ENCODE measurements around the gene AMZ2.

AMZ2 gene

DNA sequence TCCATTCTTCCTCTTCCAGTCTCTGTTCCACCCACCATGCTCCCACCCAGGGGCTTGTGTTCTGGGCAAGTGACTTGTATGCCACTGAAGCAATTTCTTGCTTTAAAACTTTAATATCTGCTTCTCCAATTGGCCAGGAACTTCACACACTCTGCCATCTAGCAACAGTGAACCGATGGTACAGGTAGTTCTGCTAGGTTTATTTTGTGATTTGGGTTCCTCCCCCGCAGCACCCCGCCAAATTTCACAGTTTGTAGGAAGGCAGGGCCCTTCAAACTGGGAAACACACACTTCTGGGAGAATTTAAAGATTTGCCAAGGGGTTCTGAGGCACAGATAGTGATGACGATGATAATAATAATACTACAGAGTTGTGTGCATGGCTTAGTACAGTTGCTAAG, 46.8 kb downstream of the AMZ2 start:
- Histone ChIP-seq H3K18ac (ENCODE audit: low read length) (no peak overlapping the region), H3K9ac (ENCODE audit: low read length) (no peak overlapping the region), H3K23ac (ENCODE audit: low read length) (no peak overlapping the region), H3K79me2 (ENCODE audit: control insufficient read depth, insufficient read depth, low read length) (no peaks in the 10 kb centered on the region), H3K4me2 (ENCODE audit: low read length) (no peak overlapping the region), H2AK5ac (ENCODE audit: low read length) (no peak overlapping the region), H3K4ac (ENCODE audit: low read depth, low read length) (no peak overlapping the region), H3K27me3 (ENCODE audit: insufficient read depth, low read length, poor library complexity) (peaks cover 9% of the 10 kb centered on the region), H2BK15ac (replicated peaks; ENCODE audit: low read depth) (no peak overlapping the region), H3K56ac (ENCODE audit: low read length) (no peak overlapping the region), H4K5ac (ENCODE audit: low read length) (no peak overlapping the region), H3K36me3 (ENCODE audit: control insufficient read depth, insufficient read depth, low read length) (no peaks in the 10 kb centered on the region), H3K79me1 (ENCODE audit: low read length) (no peaks in the 10 kb centered on the region), H3K4me1 (ENCODE audit: control insufficient read depth, low read depth, low read length) (no peaks in the 10 kb centered on the region), H3K4me3 (ENCODE audit: low read length) (no peak overlapping the region), H2BK120ac (ENCODE audit: low read depth, low read length) (no peak overlapping the region), H2BK5ac (ENCODE audit: low read length) (no peak overlapping the region), H3K27ac (ENCODE audit: low read depth, low read length) (no peak overlapping the region), H4K8ac (ENCODE audit: low read depth, low read length) (no peak overlapping the region)
- no peak for DNase-seq
- WGBS (ENCODE audit: extremely low coverage, insufficient coverage, low lambda C conversion rate), result no CpG with 5 or more reads among the region's 4 CpGs

DNA sequence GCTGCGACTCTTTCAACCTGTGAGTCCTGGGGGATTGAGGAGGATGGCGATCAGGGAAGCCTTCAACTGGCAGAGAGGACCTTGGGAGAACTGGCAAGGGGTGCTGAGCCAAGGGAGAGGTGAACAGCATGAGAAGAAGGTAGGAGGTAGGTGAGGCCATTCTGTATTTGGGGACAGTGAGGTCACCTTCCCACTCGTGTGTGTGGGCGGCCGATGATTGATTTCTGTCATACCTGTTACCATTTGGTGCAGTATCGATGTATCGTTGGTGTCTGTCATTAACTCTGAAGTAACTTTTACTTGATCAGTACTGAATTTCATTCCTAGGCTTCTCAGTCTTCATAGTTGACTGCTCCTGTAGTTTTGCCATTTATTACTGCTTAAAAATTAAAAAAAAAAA, 47.2 kb downstream of the AMZ2 start:
- Histone ChIP-seq H3K27me3 (ENCODE audit: insufficient read depth, low read length, poor library complexity) (peaks cover 4% of the 10 kb centered on the region), H3K56ac (ENCODE audit: low read length) (no peak overlapping the region), H2BK15ac (replicated peaks; ENCODE audit: low read depth) (no peak overlapping the region), H3K27ac (ENCODE audit: low read depth, low read length) (no peak overlapping the region), H2BK120ac (ENCODE audit: low read depth, low read length) (no peak overlapping the region), H3K36me3 (ENCODE audit: control insufficient read depth, insufficient read depth, low read length) (no peaks in the 10 kb centered on the region), H3K79me2 (ENCODE audit: control insufficient read depth, insufficient read depth, low read length) (no peaks in the 10 kb centered on the region), H3K79me1 (ENCODE audit: low read length) (no peaks in the 10 kb centered on the region), H3K4me2 (ENCODE audit: low read length) (no peak overlapping the region), H3K4me3 (ENCODE audit: low read length) (no peak overlapping the region), H4K8ac (ENCODE audit: low read depth, low read length) (no peak overlapping the region), H3K23ac (ENCODE audit: low read length) (no peak overlapping the region), H3K9ac (ENCODE audit: low read length) (no peak overlapping the region), H3K18ac (ENCODE audit: low read length) (no peak overlapping the region), H3K4me1 (ENCODE audit: control insufficient read depth, low read depth, low read length) (no peaks in the 10 kb centered on the region), H2AK5ac (ENCODE audit: low read length) (no peak overlapping the region), H4K5ac (ENCODE audit: low read length) (no peak overlapping the region), H3K4ac (ENCODE audit: low read depth, low read length) (no peak overlapping the region), H2BK5ac (ENCODE audit: low read length) (no peak overlapping the region)
- no peak for DNase-seq
- no CpG with 5 or more reads among the region's 7 CpGs for WGBS (ENCODE audit: extremely low coverage, insufficient coverage, low lambda C conversion rate)

DNA sequence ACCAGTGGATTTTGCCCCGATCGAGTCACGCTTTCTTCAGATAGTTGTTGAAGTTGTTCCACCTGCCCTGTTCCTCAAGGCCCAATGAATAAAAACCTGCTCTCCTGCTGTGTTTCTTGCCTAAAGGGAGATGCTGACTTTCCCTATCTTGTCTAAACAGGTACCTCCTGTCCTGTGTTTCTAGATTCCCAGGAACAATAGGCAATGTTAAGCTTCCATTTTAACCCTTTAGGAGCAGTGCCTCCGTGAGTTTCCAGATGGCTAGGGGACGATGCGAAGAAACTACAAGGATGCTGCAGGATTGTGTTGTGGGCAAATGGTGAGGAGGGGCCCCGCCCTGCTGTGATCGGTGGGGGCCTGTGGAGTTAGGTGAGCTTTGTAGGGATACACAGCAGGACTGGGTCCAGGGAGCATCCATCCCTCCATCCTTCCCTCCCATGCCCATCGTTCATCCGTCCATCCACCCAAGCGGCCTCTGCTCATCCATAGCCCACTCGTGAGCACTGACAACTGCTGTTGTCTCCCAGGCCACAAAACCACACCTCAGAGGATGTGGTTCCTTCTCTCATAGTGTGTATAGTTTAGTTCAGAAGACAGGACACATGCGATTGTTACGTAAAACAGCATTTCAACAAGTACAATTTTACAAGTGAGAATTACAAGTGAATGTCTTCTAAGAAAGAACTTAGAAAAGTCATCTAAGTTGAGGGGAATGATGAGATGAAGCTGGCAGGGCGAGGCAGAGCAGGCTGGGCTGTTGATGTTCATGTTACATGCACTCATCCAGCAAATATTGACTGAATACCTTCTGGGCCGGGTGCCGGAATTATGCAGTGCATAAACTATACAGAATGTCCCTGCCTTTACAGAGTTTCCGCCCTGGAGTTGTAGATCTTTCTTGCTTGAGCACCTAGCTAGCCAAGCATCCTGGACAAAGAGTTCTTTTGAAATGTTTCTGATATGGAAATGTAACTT, 48.7 kb downstream of the AMZ2 start:
- Histone ChIP-seq H4K8ac (ENCODE audit: low read depth, low read length) (no peak overlapping the region), H4K5ac (ENCODE audit: low read length) (no peak overlapping the region), H3K18ac (ENCODE audit: low read length) (no peak overlapping the region), H3K4me2 (ENCODE audit: low read length) (no peak overlapping the region), H3K36me3 (ENCODE audit: control insufficient read depth, insufficient read depth, low read length) (no peaks in the 10 kb centered on the region), H2AK5ac (ENCODE audit: low read length) (no peak overlapping the region), H3K4me3 (ENCODE audit: low read length) (no peak overlapping the region), H2BK5ac (ENCODE audit: low read length) (no peak overlapping the region), H2BK15ac (replicated peaks; ENCODE audit: low read depth) (no peak overlapping the region), H3K27ac (ENCODE audit: low read depth, low read length) (no peak overlapping the region), H3K56ac (ENCODE audit: low read length) (no peak overlapping the region), H3K79me2 (ENCODE audit: control insufficient read depth, insufficient read depth, low read length) (no peaks in the 10 kb centered on the region), H3K4ac (ENCODE audit: low read depth, low read length) (no peak overlapping the region), H3K79me1 (ENCODE audit: low read length) (no peaks in the 10 kb centered on the region), H3K4me1 (ENCODE audit: control insufficient read depth, low read depth, low read length) (no peaks in the 10 kb centered on the region), H2BK120ac (ENCODE audit: low read depth, low read length) (no peak overlapping the region), H3K27me3 (ENCODE audit: insufficient read depth, low read length, poor library complexity) (peaks cover 3% of the 10 kb centered on the region), H3K23ac (ENCODE audit: low read length) (no peak overlapping the region), H3K9ac (ENCODE audit: low read length) (no peak overlapping the region)
- peak; percentile 77 for DNase-seq
- no CpG with 5 or more reads among the region's 18 CpGs for whole genome bisulfite sequencing (ENCODE audit: extremely low coverage, insufficient coverage, low lambda C conversion rate)

DNA sequence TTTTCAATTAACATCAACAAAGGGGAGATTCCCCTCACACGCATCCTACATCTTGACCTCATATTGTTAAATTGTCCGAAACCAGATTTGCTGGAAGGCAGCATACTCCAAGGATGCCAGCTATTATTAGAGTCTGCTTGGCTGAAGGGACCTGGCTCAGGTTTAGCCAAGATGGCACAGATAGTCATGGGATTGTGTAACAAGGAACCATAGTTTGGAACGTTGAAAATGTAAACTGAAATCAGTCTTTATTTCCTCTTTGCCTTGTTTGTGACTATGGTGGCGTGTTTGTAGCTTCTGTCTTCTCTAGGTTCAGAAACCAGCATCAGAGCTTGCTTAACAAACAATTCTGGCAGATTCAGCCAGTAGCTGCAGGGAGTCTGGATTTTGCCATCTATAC, 49.4 kb downstream of the AMZ2 start:
- WGBS (ENCODE audit: extremely low coverage, insufficient coverage, low lambda C conversion rate), result no CpG with 5 or more reads among the region's 4 CpGs
- no peak for DNase-seq
- no peaks in the 10 kb centered on the region for H3K79me2 ChIP-seq (ENCODE audit: control insufficient read depth, insufficient read depth, low read length)

DNA sequence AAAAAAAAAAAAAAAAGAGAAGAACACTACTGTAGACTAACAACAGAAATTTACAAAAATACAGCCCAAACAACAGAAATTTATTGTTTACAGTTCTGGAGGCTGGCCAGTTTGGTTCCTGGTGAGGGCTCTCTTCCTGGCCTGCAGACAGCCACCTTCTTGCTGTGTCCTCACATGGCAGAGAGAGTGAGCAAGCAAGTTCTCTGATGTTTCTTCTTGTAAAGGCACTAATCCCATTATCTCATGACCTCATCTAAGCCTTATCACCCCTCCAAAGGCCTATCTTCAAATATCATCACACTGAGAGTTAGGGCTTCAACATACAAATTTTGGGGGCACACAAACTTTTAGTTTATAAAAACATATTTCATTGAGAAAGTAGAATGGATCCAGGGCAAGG, 50.8 kb downstream of the AMZ2 start:
- no peak overlapping the region for H4K8ac ChIP-seq (ENCODE audit: low read depth, low read length)
- no peak overlapping the region for H4K5ac ChIP-seq (ENCODE audit: low read length)
- H2AK5ac ChIP-seq (ENCODE audit: low read length), result no peak overlapping the region
- H2BK5ac ChIP-seq (ENCODE audit: low read length), result no peak overlapping the region
- H3K27ac ChIP-seq (ENCODE audit: low read depth, low read length), result no peak overlapping the region
- H2BK15ac ChIP-seq (replicated peaks; ENCODE audit: low read depth), result no peak overlapping the region
- H3K56ac ChIP-seq (ENCODE audit: low read length), result no peak overlapping the region
- no peak overlapping the region for H3K23ac ChIP-seq (ENCODE audit: low read length)
- no peak overlapping the region for H3K4me2 ChIP-seq (ENCODE audit: low read length)
- H3K27me3 ChIP-seq (ENCODE audit: insufficient read depth, low read length, poor library complexity), result no peaks in the 10 kb centered on the region
- no peak overlapping the region for H3K4me3 ChIP-seq (ENCODE audit: low read length)
- no peak overlapping the region for H3K4ac ChIP-seq (ENCODE audit: low read depth, low read length)
- no peaks in the 10 kb centered on the region for H3K79me2 ChIP-seq (ENCODE audit: control insufficient read depth, insufficient read depth, low read length)
- H3K4me1 ChIP-seq (ENCODE audit: control insufficient read depth, low read depth, low read length), result no peaks in the 10 kb centered on the region
- H3K18ac ChIP-seq (ENCODE audit: low read length), result no peak overlapping the region
- no peaks in the 10 kb centered on the region for H3K79me1 ChIP-seq (ENCODE audit: low read length)
- H3K9ac ChIP-seq (ENCODE audit: low read length), result no peak overlapping the region
- no peak overlapping the region for H2BK120ac ChIP-seq (ENCODE audit: low read depth, low read length)
- H3K36me3 ChIP-seq (ENCODE audit: control insufficient read depth, insufficient read depth, low read length), result no peaks in the 10 kb centered on the region
- DNase-seq, result peak; percentile 54

More for the DNA sequence above, 49.4 kb downstream of the AMZ2 start:
- no peak overlapping the region for H3K27ac ChIP-seq (ENCODE audit: low read depth, low read length)
- no peak overlapping the region for H2AK5ac ChIP-seq (ENCODE audit: low read length)
- no peak overlapping the region for H3K4ac ChIP-seq (ENCODE audit: low read depth, low read length)
- no peaks in the 10 kb centered on the region for H3K79me1 ChIP-seq (ENCODE audit: low read length)
- no peak overlapping the region for H2BK5ac ChIP-seq (ENCODE audit: low read length)
- no peaks in the 10 kb centered on the region for H3K36me3 ChIP-seq (ENCODE audit: control insufficient read depth, insufficient read depth, low read length)
- no peak overlapping the region for H4K8ac ChIP-seq (ENCODE audit: low read depth, low read length)
- H3K4me1 ChIP-seq (ENCODE audit: control insufficient read depth, low read depth, low read length), result no peaks in the 10 kb centered on the region
- no peak overlapping the region for H3K56ac ChIP-seq (ENCODE audit: low read length)
- peaks cover 3% of the 10 kb centered on the region for H3K27me3 ChIP-seq (ENCODE audit: insufficient read depth, low read length, poor library complexity)
- H3K4me3 ChIP-seq (ENCODE audit: low read length), result no peak overlapping the region
- H4K5ac ChIP-seq (ENCODE audit: low read length), result no peak overlapping the region
- H3K23ac ChIP-seq (ENCODE audit: low read length), result no peak overlapping the region
- H2BK15ac ChIP-seq (replicated peaks; ENCODE audit: low read depth), result no peak overlapping the region
- H3K4me2 ChIP-seq (ENCODE audit: low read length), result no peak overlapping the region
- H3K18ac ChIP-seq (ENCODE audit: low read length), result no peak overlapping the region
- no peak overlapping the region for H2BK120ac ChIP-seq (ENCODE audit: low read depth, low read length)
- H3K9ac ChIP-seq (ENCODE audit: low read length), result no peak overlapping the region

DNA sequence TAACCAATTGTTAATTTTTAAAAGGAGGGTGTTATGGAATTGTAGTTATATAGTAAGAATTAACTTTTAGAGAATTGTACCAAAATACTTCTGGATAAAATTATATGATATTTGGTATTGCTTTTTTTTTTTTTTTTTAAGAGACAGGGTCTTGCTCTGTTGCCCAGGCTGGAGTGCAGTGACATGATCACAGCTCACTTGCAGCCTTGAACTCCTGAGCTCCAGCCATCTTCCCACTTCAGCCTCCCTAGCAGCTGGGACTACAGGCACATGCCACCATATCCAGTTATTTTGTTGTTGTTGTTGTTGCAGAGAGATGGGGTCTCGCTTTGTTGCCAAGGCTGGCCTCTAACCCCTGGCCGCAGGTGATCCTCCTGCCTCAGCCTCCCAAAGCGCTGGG, 52.0 kb downstream of the AMZ2 start:
- H3K27me3 ChIP-seq (ENCODE audit: insufficient read depth, low read length, poor library complexity), result no peaks in the 10 kb centered on the region
- no peak overlapping the region for H2BK15ac ChIP-seq (replicated peaks; ENCODE audit: low read depth)
- no peaks in the 10 kb centered on the region for H3K36me3 ChIP-seq (ENCODE audit: control insufficient read depth, insufficient read depth, low read length)
- H3K56ac ChIP-seq (ENCODE audit: low read length), result no peak overlapping the region
- no peak overlapping the region for H3K4ac ChIP-seq (ENCODE audit: low read depth, low read length)
- H3K4me2 ChIP-seq (ENCODE audit: low read length), result no peak overlapping the region
- no peak overlapping the region for H4K8ac ChIP-seq (ENCODE audit: low read depth, low read length)
- H4K5ac ChIP-seq (ENCODE audit: low read length), result no peak overlapping the region
- H3K9ac ChIP-seq (ENCODE audit: low read length), result no peak overlapping the region
- no peaks in the 10 kb centered on the region for H3K79me1 ChIP-seq (ENCODE audit: low read length)
- H3K18ac ChIP-seq (ENCODE audit: low read length), result no peak overlapping the region
- H2AK5ac ChIP-seq (ENCODE audit: low read length), result no peak overlapping the region
- H3K79me2 ChIP-seq (ENCODE audit: control insufficient read depth, insufficient read depth, low read length), result no peaks in the 10 kb centered on the region
- H2BK120ac ChIP-seq (ENCODE audit: low read depth, low read length), result no peak overlapping the region
- no peak overlapping the region for H3K4me3 ChIP-seq (ENCODE audit: low read length)
- H3K27ac ChIP-seq (ENCODE audit: low read depth, low read length), result no peak overlapping the region
- no peak overlapping the region for H3K23ac ChIP-seq (ENCODE audit: low read length)
- no peaks in the 10 kb centered on the region for H3K4me1 ChIP-seq (ENCODE audit: control insufficient read depth, low read depth, low read length)
- DNase-seq, result no peak
- no peak overlapping the region for H2BK5ac ChIP-seq (ENCODE audit: low read length)
- WGBS (ENCODE audit: extremely low coverage, insufficient coverage, low lambda C conversion rate), result no CpG with 5 or more reads among the region's 3 CpGs
